HepG2 (cell line): ENCODE data around the gene DROSHA. TPM values are rescaled to one million over a fixed set of nuclear protein-coding genes. Genes with fewer than 3 reads are reported as not detected.

Experiments used
- ATAC-seq: fragments of 200-7000 bp; cut with Tn5 transposase; 3 replicates; pipeline ENCODE4 v1.9.1; 2020; ENCODE audit warnings: mild to moderate bottlenecking, moderate library complexity
- BruUV-seq: library from RNA; stranded (reverse); fragments of 400-500 nt; replicated peaks from 2 replicates; lab custom pipeline; 2021; lab: Mats Ljungman, UMichigan
- CTCF ChIA-PET: fragments of 300-600 bp; formaldehyde crosslinking; extraction: SDS; loops from one replicate; lab custom pipeline; 2021; ENCODE audit warnings: low total read pairs, inconsistent platforms, low intra/inter-chr PET ratio; lab: Yijun Ruan, JAX
- POLR2A ChIA-PET: fragments of 350-600 bp; sonication (Branson Sonifier 250); formaldehyde crosslinking; loops from one replicate; lab custom pipeline; 2020; ENCODE audit warnings: antibody characterized with exemption, inconsistent platforms; lab: Yijun Ruan, JAX
- DNase-seq: peaks from one replicate; pipeline ENCODE4 v3.0.0-alpha.2; 2015; ENCODE audit warnings: low spot score
- FAIRE-seq: peaks from 3 replicates; lab custom pipeline; 2011; peaks lifted over from hg19 to GRCh38; lab: Jason Lieb, UNC
- H2AFZ ChIP-seq: one replicate; pipeline ENCODE4 v1.6.1; 2011; ENCODE audit warnings: low read length, inconsistent platforms
- H3K27ac ChIP-seq: fragments of 300-600 bp; 3 replicates; pipeline ENCODE4 v1.8.0; 2011; ENCODE audit warnings: mixed run types, mild to moderate bottlenecking, mixed read lengths, low read length, inconsistent platforms; ENCODE audit not compliant: insufficient read depth; ENCODE audit errors: extremely low read length
- H3K27me3 ChIP-seq, 2 experiments: fragments of 200-600 bp in 1 of 2; 2 replicates in 1 of 2; 3 replicates in 1 of 2; pipeline versions ENCODE4 v1.6.0 to v1.8.0; 2011; ENCODE audit warnings: low read length in 2 of 2, mild to moderate bottlenecking in 2 of 2, moderate library complexity in 2 of 2, inconsistent platforms in 1 of 2; ENCODE audit not compliant: insufficient read depth in 2 of 2, control insufficient read depth in 1 of 2
- H3K36me3 ChIP-seq, 2 experiments: fragments of 200-600 bp in 1 of 2; replicated peaks in 1 of 2; 2 replicates in 1 of 2; 3 replicates in 1 of 2; pipeline versions ENCODE4 v1.5.1 to v1.8.0; 2011; ENCODE audit warnings: low read length in 2 of 2, inconsistent platforms in 1 of 2; ENCODE audit not compliant: insufficient read depth in 2 of 2, control insufficient read depth in 1 of 2
- H3K4me1 ChIP-seq: 2 replicates; pipeline ENCODE4 v1.5.1; 2012; ENCODE audit warnings: low read length, inconsistent platforms; ENCODE audit not compliant: insufficient read depth
- H3K4me2 ChIP-seq: 2 replicates; pipeline ENCODE4 v1.6.0; 2011; ENCODE audit warnings: low read depth, low read length, inconsistent platforms
- H3K4me3 ChIP-seq, 3 experiments: fragments of 200-600 bp in 1 of 3; sonication (generic), shearing (Covaris generic) in 1 of 3; replicated peaks in 1 of 3; 2 replicates each; pipeline ENCODE4 v1.5.1; 2011 to 2016; ENCODE audit warnings: low read length in 3 of 3, inconsistent platforms in 2 of 3, low read depth in 2 of 3, mild to moderate bottlenecking in 2 of 3, control low read depth in 1 of 3, mixed read lengths in 1 of 3; ENCODE audit not compliant: insufficient read depth in 1 of 3
- H3K79me2 ChIP-seq: one replicate; pipeline ENCODE4 v1.6.1; 2011; ENCODE audit warnings: low read length, inconsistent platforms; ENCODE audit not compliant: insufficient read depth
- H3K9ac ChIP-seq: 2 replicates; pipeline ENCODE4 v1.6.0; 2011; ENCODE audit warnings: mild to moderate bottlenecking, low read depth, low read length, inconsistent platforms; ENCODE audit not compliant: insufficient read depth
- H3K9me3 ChIP-seq: 2 replicates; pipeline ENCODE4 v1.5.1; 2012; ENCODE audit warnings: mild to moderate bottlenecking, low read length
- H4K20me1 ChIP-seq: 2 replicates; pipeline ENCODE4 v1.6.0; 2011; ENCODE audit warnings: inconsistent platforms, mild to moderate bottlenecking, low read length, moderate library complexity; ENCODE audit not compliant: insufficient read depth
- GRHL1 ChIP-seq: sonication (generic); formaldehyde crosslinking; conservative IDR thresholded peaks from 2 replicates; pipeline ENCODE4 v1.8.0; 2022; ENCODE audit warnings: missing genetic modification reagents
- KMT2A ChIP-seq: sonication (generic); formaldehyde crosslinking; IDR thresholded peaks from 2 replicates; pipeline ENCODE4 v1.4.0; 2020; ENCODE audit warnings: missing genetic modification reagents
- MLXIP ChIP-seq: sonication (generic); formaldehyde crosslinking; IDR thresholded peaks from 2 replicates; pipeline ENCODE4 v1.9.0; 2021; ENCODE audit warnings: missing genetic modification reagents, borderline replicate concordance
- NFE2 ChIP-seq: sonication (generic); formaldehyde crosslinking; IDR thresholded peaks from 2 replicates; pipeline ENCODE4 v1.4.0; 2020; ENCODE audit warnings: missing genetic modification reagents
- PLRG1 ChIP-seq: fragments of 450-650 bp; conservative IDR thresholded peaks from 2 replicates; pipeline ENCODE4 v1.6.1; 2016
- POLR2AphosphoS5 ChIP-seq: IDR thresholded peaks from 2 replicates; pipeline ENCODE4 v1.6.1; 2012; ENCODE audit warnings: low read depth, low read length
- RORA ChIP-seq: sonication (generic); formaldehyde crosslinking; IDR thresholded peaks from 2 replicates; pipeline ENCODE4 v1.5.0; 2020; ENCODE audit warnings: mild to moderate bottlenecking, missing genetic modification reagents, moderate library complexity
- SATB2 ChIP-seq: sonication (generic); formaldehyde crosslinking; IDR thresholded peaks from 2 replicates; pipeline ENCODE4 v1.5.0; 2020; ENCODE audit warnings: missing genetic modification reagents
- ZBTB42 ChIP-seq: sonication (generic); formaldehyde crosslinking; IDR thresholded peaks from 2 replicates; pipeline ENCODE4 v1.5.0; 2020; ENCODE audit warnings: mild to moderate bottlenecking, missing genetic modification reagents
- ZNF10 ChIP-seq: sonication (generic); formaldehyde crosslinking; IDR thresholded peaks from 2 replicates; pipeline ENCODE4 v1.4.0; 2020; ENCODE audit warnings: mild to moderate bottlenecking, low read depth, missing genetic modification reagents, borderline replicate concordance
- ZNF317 ChIP-seq: sonication (generic); formaldehyde crosslinking; IDR thresholded peaks from 2 replicates; pipeline ENCODE4 v1.5.0; 2020; ENCODE audit warnings: mild to moderate bottlenecking, missing genetic modification reagents
- ZNF510 ChIP-seq: sonication (generic); formaldehyde crosslinking; IDR thresholded peaks from 2 replicates; pipeline ENCODE4 v1.4.0; 2020; ENCODE audit warnings: low read depth, mild to moderate bottlenecking, missing genetic modification reagents
- ZNF607 ChIP-seq: sonication (generic); formaldehyde crosslinking; IDR thresholded peaks from 2 replicates; pipeline ENCODE4 v1.5.1; 2020; ENCODE audit warnings: missing genetic modification reagents, mild to moderate bottlenecking, borderline replicate concordance
- ZNF644 ChIP-seq: IDR thresholded peaks from 2 replicates; pipeline ENCODE4 v1.6.1; 2016; ENCODE audit warnings: low read depth
- ZNF75D ChIP-seq: sonication (generic); formaldehyde crosslinking; IDR thresholded peaks from 2 replicates; pipeline ENCODE4 v1.8.1; 2023; ENCODE audit warnings: missing genetic modification reagents, mild to moderate bottlenecking, borderline replicate concordance
- WGBS: methylation state at CpG from one replicate; pipeline ENCODE4 v1.1.6; 2017; ENCODE audit warnings: low lambda C conversion rate; 5-methylcytosine and 5-hydroxymethylcytosine counted together
- in situ Hi-C: cut with HindIII; loops from 2 replicates; pipeline ENCODE4 v1.10.0; 2017; ENCODE audit warnings: low pct_unique_long_range_greater_than_20kb; ENCODE audit not compliant: extremely low pct_ligation_motif_present
- intact Hi-C: fragments of 100-400 bp; cut with micrococcal nuclease; formaldehyde crosslinking; loops from one replicate; pipeline ENCODE4 v1.10.0; 2022; ENCODE audit not compliant: unreplicated experiment
- polyA plus RNA-seq, 8 experiments: library from polyadenylated mRNA; depleted of rRNA in 3 of 8; stranded (reverse) in 7 of 8; unstranded in 1 of 8; fragments of >200 nt; fragmentation: Illumina TruSeq in 4 of 8; extraction: Trizol in 4 of 8; gene quantifications; 2 replicates each; pipeline versions ENCODE4 v1.2.1 to v1.2.3, GENCODE V29; 2011 to 2016; ENCODE audit warnings: low read depth in 4 of 8, missing spikeins in 1 of 8, mixed read lengths in 1 of 8; ENCODE audit not compliant: insufficient read depth in 1 of 8
- total RNA-seq, 5 experiments: library from RNA; depleted of rRNA; stranded (reverse); fragments of >200 nt; fragmentation: Illumina TruSeq; extraction: Trizol; gene quantifications; 2 replicates each; pipeline ENCODE4 v1.2.3, GENCODE V29; 2016; ENCODE audit warnings: low read depth in 1 of 5

Gene DROSHA
- total and polyA plus RNA-seq, 2 of the 13 experiments (the other 11 are each of a cell fraction or from before 2014, with no cell fraction given) = 22.3 to 29.4 TPM

- in situ Hi-C loops = no loop called here
- no peak for ATAC-seq
- H3K27ac ChIP-seq = no peak overlapping the region
- H3K4me2 ChIP-seq = no peak overlapping the region
- POLR2A ChIA-PET = no interaction called here
- 94% methylated on average over 1 of the region's 1 CpG for WGBS
- H3K27me3 ChIP-seq = no peaks in the 10 kb centered on the region
- H4K20me1 ChIP-seq = no peaks in the 10 kb centered on the region
- H3K79me2 ChIP-seq = no peaks in the 10 kb centered on the region
- no peak for FAIRE-seq
- no TSS peak for BruUV-seq
- no peak overlapping the region for H3K9ac ChIP-seq
- no peak for DNase-seq
- H3K36me3 ChIP-seq = peaks cover 0 to 38% of the 10 kb centered on the region in 2 experiments; a peak in 4 of 5 replicates
- no peak for TF ChIP-seq GRHL1 (CRISPR knock-in tag)
- no peak for TF ChIP-seq ZNF510 (CRISPR knock-in tag)
- no peak for TF ChIP-seq RORA
- TF ChIP-seq ZBTB42 = no peak
- TF ChIP-seq ZNF10 = no peak
- TF ChIP-seq, all 625 proteins: peak for 0
- no peak overlapping the region for H3K4me3 ChIP-seq
- no peaks in the 10 kb centered on the region for H3K9me3 ChIP-seq
- CTCF ChIA-PET = no interaction called here
- intact Hi-C loops = no loop called here
- no peaks in the 10 kb centered on the region for H3K4me1 ChIP-seq
- no peak overlapping the region for H2AFZ ChIP-seq
Measured at GRCh38 chr5:31427724-31428309, 104.1 kb downstream of the DROSHA start.

GRCh38 chr5:31427013-31427723, 104.7 kb downstream of the DROSHA start:
- ChIA-PET CTCF (no interaction called here), POLR2A (no interaction called here)
- Histone ChIP-seq H3K36me3 (peaks cover 0 to 42% of the 10 kb centered on the region in 2 experiments; a peak in 4 of 5 replicates), H3K4me3 (no peak overlapping the region), H3K4me2 (no peak overlapping the region), H3K27ac (no peak overlapping the region), H3K9ac (no peak overlapping the region), H3K9me3 (no peaks in the 10 kb centered on the region), H3K27me3 (no peaks in the 10 kb centered on the region), H3K4me1 (no peaks in the 10 kb centered on the region), H3K79me2 (no peaks in the 10 kb centered on the region), H4K20me1 (no peaks in the 10 kb centered on the region), H2AFZ (no peak overlapping the region)
- ATAC-seq (no peak), FAIRE-seq (no peak), DNase-seq (no peak)
- WGBS = 97% methylated on average over 4 of the region's 4 CpGs
- intact Hi-C loops = no loop called here
- in situ Hi-C loops = no loop called here
- BruUV-seq = no TSS peak
- TF ChIP-seq KMT2A (CRISPR knock-in tag) (no peak), ZNF644 (CRISPR knock-in tag) (no peak), ZNF75D (CRISPR knock-in tag) (no peak), ZNF607 (CRISPR knock-in tag) (no peak), SATB2 (no peak), MLXIP (CRISPR knock-in tag) (no peak), POLR2AphosphoS5 (no peak), NFE2 (no peak), ZNF317 (CRISPR knock-in tag) (no peak), PLRG1 (no peak)
